Measurements from ENCODE around the gene SETDB1. TPM values are rescaled to one million over a fixed set of nuclear protein-coding genes. Genes with fewer than 3 reads are reported as not detected.

The SETDB1 gene
- polyA plus RNA-seq, 1 donor from 2014 or later = 39.1 TPM

- H3F3A ChIP-seq (ENCODE audit: insufficient read depth, low read length, poor library complexity, severe bottlenecking) = no peaks in the 10 kb centered on the region
- H3K4me3 ChIP-seq (ENCODE audit: low read length) = no peak overlapping the region
- H3K79me2 ChIP-seq (replicated peaks; ENCODE audit: insufficient read depth, low read length) = peaks cover 37% of the 10 kb centered on the region
- no peak overlapping the region for H3K9ac ChIP-seq (ENCODE audit: low read length)
- H3K27me3 ChIP-seq (ENCODE audit: insufficient read depth, low read depth, low read length) = no peaks in the 10 kb centered on the region
- no peak overlapping the region for H3K4me2 ChIP-seq (ENCODE audit: low read length)
- TF ChIP-seq EZH2 (IDR thresholded peaks at IDR 0.05; ENCODE audit: borderline replicate concordance, insufficient read depth, low read length, poor library complexity, severe bottlenecking) = no peak
- TF ChIP-seq SMC3 (conservative IDR thresholded peaks at IDR 0.05; ENCODE audit: poor library complexity) = no peak
- TF ChIP-seq RAD21 (conservative IDR thresholded peaks at IDR 0.05) = no peak
- TF ChIP-seq REST (IDR thresholded peaks at IDR 0.05; ENCODE audit: borderline replicate concordance) = no peak
- no peak for TF ChIP-seq EP300 (conservative IDR thresholded peaks at IDR 0.05; ENCODE audit: poor library complexity, severe bottlenecking)
- no peak for TF ChIP-seq MXI1 (conservative IDR thresholded peaks at IDR 0.05; ENCODE audit: poor library complexity, severe bottlenecking)
- TF ChIP-seq TAF1 (IDR thresholded peaks at IDR 0.05; ENCODE audit: low read depth) = no peak
- no peak for TF ChIP-seq POLR2AphosphoS5 (IDR thresholded peaks at IDR 0.05)
- no peak for TF ChIP-seq CTCF (IDR thresholded peaks at IDR 0.05; ENCODE audit: poor library complexity, severe bottlenecking)
- H3K27ac ChIP-seq (ENCODE audit: low read length) = no peak overlapping the region
- H3K9me2 ChIP-seq (ENCODE audit: insufficient read depth, low read length) = no peaks in the 10 kb centered on the region
- no peak overlapping the region for H2AFZ ChIP-seq (ENCODE audit: low read depth, low read length)
- H3K36me3 ChIP-seq (ENCODE audit: insufficient read depth, low read length) = peaks cover 12% of the 10 kb centered on the region
- H4K20me1 ChIP-seq (ENCODE audit: insufficient read depth) = no peaks in the 10 kb centered on the region
- no peaks in the 10 kb centered on the region for H3K9me3 ChIP-seq (ENCODE audit: low read length)
Observed at GRCh38 chr1:150968491-150968890, 42.3 kb downstream of the SETDB1 start.

GRCh38 chr1:150969626-150970025 lies 43.5 kb downstream of the SETDB1 start:
- Histone ChIP-seq H3K36me3 (ENCODE audit: insufficient read depth, low read length) (peaks cover 7% of the 10 kb centered on the region), H3K27ac (ENCODE audit: low read length) (no peak overlapping the region), H4K20me1 (ENCODE audit: insufficient read depth) (no peaks in the 10 kb centered on the region)

More at GRCh38 chr1:150969626-150970025, 43.5 kb downstream of the SETDB1 start:
- no peaks in the 10 kb centered on the region for H3K27me3 ChIP-seq (ENCODE audit: insufficient read depth, low read depth, low read length)
- no peak overlapping the region for H3K4me2 ChIP-seq (ENCODE audit: low read length)
- H3F3A ChIP-seq (ENCODE audit: insufficient read depth, low read length, poor library complexity, severe bottlenecking) = no peaks in the 10 kb centered on the region
- H3K4me3 ChIP-seq (ENCODE audit: low read length) = no peak overlapping the region
- peaks cover 42% of the 10 kb centered on the region for H3K79me2 ChIP-seq (replicated peaks; ENCODE audit: insufficient read depth, low read length)
- no peak overlapping the region for H2AFZ ChIP-seq (ENCODE audit: low read depth, low read length)
- no peaks in the 10 kb centered on the region for H3K9me3 ChIP-seq (ENCODE audit: low read length)
- TF ChIP-seq CTCF (IDR thresholded peaks at IDR 0.05; ENCODE audit: poor library complexity, severe bottlenecking) (no peak), SMC3 (conservative IDR thresholded peaks at IDR 0.05; ENCODE audit: poor library complexity) (no peak), EP300 (conservative IDR thresholded peaks at IDR 0.05; ENCODE audit: poor library complexity, severe bottlenecking) (no peak), MXI1 (conservative IDR thresholded peaks at IDR 0.05; ENCODE audit: poor library complexity, severe bottlenecking) (no peak), RAD21 (conservative IDR thresholded peaks at IDR 0.05) (no peak), REST (IDR thresholded peaks at IDR 0.05; ENCODE audit: borderline replicate concordance) (no peak), TAF1 (IDR thresholded peaks at IDR 0.05; ENCODE audit: low read depth) (no peak), POLR2AphosphoS5 (IDR thresholded peaks at IDR 0.05) (no peak), EZH2 (IDR thresholded peaks at IDR 0.05; ENCODE audit: borderline replicate concordance, insufficient read depth, low read length, poor library complexity, severe bottlenecking) (no peak)
- no peak overlapping the region for H3K9ac ChIP-seq (ENCODE audit: low read length)
- H3K9me2 ChIP-seq (ENCODE audit: insufficient read depth, low read length) = no peaks in the 10 kb centered on the region

Measured in neural cell (in vitro differentiated cells).